Activated naive CD4-positive, alpha-beta T cell treated with anti-CD3 and anti-CD28 coated beads, Interleukin-2, amount 50 U/mL, for 72 hours (primary cell): Measurements from ENCODE around the gene ZBTB45. TPM values are rescaled to one million over a fixed set of nuclear protein-coding genes. Genes with fewer than 3 reads are reported as not detected.
"Not testable (repeated sequence)": the region's sequence is repeated elsewhere in the genome, so short reads cannot be mapped to it uniquely, and the experiment has no call there.

ENCODE experiments used
- ATAC-seq, 2 donors: fragments of 150-1000 bp; cut with Tn5 transposase; 2 replicates each; pipeline ENCODE4 v1.10.0; 2021; ENCODE audit warnings: mild to moderate bottlenecking in 2 of 2, moderate library complexity in 2 of 2
- DNase-seq, 2 donors: peaks; one replicate each; pipeline ENCODE4 v3.0.0; 2021 to 2022; ENCODE audit warnings: low spot score in 2 of 2
- H3K27ac Mint-ChIP-seq, 2 donors: one replicate each; pipeline ENCODE4 v1.8.0; 2022; ENCODE audit warnings: mild to moderate bottlenecking in 2 of 2, mixed read lengths in 2 of 2
- H3K36me3 Mint-ChIP-seq, 2 donors: one replicate each; pipeline ENCODE4 v1.8.0; 2022; ENCODE audit warnings: mixed read lengths in 2 of 2
- H3K9me3 Mint-ChIP-seq, 2 donors: one replicate each; pipeline ENCODE4 v1.8.0; 2022; ENCODE audit warnings: mixed read lengths in 2 of 2
- total RNA-seq, 2 donors: library from RNA; stranded (reverse); gene quantifications; one replicate each; pipeline ENCODE4 v1.2.3, GENCODE V29; 2022

Gene ZBTB45
- total RNA-seq, 2 donors from 2014 or later, result 7.9 to 12.2 TPM

GRCh38 chr19:58521651-58522050 lies 2.0 kb upstream of the ZBTB45 start:
- Mint-ChIP-seq H3K27ac (no peak overlapping the region), H3K36me3 (peaks cover 6% of the 10 kb centered on the region in 2 donors), H3K9me3 (no peaks in the 10 kb centered on the region)
- ATAC-seq, result no peak
- no peak for DNase-seq

- H3K36me3 Mint-ChIP-seq, result peaks cover 15% of the 10 kb centered on the region in 2 donors
- H3K9me3 Mint-ChIP-seq, result no peaks in the 10 kb centered on the region
- DNase-seq, result no peak
- H3K27ac Mint-ChIP-seq, result peak overlapping the region; percentile 95 to 99
- ATAC-seq, result no peak
Observed at GRCh38 chr19:58520257-58520599, 618 bp upstream of the ZBTB45 start.

GRCh38 chr19:58519087-58519354 lies 589 bp downstream of the ZBTB45 start:
- H3K36me3 Mint-ChIP-seq, result peaks cover 16% of the 10 kb centered on the region in 2 donors
- no peaks in the 10 kb centered on the region for H3K9me3 Mint-ChIP-seq
- H3K27ac Mint-ChIP-seq, result peak overlapping the region; percentile 95 to 99
- peak; percentile 9 to 21 for ATAC-seq
- peak in 1 of 2 donors; percentile 50 for DNase-seq

DNA sequence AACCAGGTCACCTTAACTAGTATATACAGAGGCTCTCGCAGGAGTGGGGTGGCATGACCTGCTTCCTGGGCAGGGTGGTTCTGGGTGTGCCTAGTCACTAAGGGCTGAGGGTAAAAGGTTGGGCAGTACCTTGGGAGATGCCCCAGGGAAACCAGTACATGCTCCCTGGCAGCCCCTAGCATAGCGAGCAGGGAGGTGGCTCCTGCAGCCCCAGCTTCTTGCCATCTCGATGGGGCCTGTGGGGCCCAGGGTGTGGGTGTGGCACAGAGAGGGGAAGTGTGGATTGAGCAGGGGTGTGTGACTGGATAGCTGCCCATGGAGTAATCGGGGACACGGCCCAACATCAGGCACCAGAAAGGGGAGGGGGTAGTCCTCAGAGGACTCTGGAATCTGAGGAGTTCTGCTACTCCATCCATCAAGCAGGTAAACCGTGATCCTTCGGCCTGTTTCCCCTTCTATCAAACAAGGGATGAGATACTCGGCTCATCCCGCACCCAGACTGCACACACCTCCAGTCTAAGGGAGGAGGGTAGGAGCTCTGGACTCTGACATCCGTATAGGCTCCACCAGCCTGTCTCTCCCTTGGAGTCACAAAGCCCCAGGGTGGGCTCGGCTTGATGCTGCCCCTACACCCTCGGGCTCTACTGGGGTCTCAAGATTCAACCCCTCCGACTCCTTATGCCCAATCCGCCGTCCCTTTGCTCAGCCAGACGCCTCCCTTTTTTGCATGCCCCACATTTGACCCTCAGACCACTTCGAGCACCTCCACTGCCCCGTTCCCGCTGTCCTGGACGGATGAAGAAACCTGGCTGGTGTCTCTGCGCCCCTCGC lies 1.1 kb downstream of the ZBTB45 start:
- ATAC-seq, result no peak
- Mint-ChIP-seq H3K36me3 (peaks cover 16% of the 10 kb centered on the region in 2 donors), H3K9me3 (no peaks in the 10 kb centered on the region), H3K27ac (peak overlapping the region; percentile 95 to 99)
- DNase-seq, result no peak

DNA sequence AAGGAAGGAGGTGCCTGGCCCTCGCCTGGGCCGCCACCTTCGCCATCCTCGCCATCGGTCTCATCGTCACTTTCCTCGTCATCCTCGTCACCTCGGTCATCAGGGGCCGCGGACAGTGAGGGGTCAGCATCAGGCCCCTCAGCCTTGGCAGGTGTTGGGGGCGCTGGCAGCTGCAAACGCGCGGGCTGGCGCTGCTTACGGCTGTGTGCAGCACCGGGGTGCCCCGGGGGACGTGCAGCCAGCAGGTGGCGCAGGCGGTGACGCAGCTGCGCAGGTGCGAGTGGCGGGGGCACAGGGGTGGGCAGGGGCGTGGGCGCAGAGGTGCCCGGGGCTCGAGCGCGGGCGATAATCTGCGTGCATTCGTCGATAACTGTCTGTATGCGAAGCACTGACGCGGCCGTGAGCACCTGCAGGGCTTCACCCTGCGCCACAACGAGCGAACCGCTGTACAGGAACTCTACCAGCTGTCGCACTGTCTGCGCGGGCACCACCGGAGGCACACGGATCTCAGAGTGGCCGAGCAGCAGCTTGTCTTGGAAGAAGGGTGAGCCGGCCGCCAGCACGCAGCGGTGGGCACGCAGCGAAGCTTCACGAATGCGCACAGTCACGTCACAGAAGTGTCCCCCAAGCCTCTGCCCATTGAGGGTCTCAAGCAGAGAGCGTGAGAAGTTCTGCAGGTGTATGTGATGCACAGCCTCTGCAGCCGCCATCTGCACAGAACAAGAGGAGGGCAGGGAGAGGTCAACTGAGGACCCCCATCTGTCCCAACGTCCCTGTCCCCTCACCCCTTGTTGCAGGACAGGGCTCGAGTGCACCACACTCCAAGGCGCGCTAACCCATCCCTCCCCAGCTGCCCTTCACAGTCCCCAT lies 2.4 kb downstream of the ZBTB45 start:
- no peak for ATAC-seq
- Mint-ChIP-seq H3K36me3 (peaks cover 16% of the 10 kb centered on the region in 2 donors), H3K9me3 (no peaks in the 10 kb centered on the region), H3K27ac (no peak overlapping the region)
- peak in 1 of 2 donors; percentile 29 for DNase-seq

DNA sequence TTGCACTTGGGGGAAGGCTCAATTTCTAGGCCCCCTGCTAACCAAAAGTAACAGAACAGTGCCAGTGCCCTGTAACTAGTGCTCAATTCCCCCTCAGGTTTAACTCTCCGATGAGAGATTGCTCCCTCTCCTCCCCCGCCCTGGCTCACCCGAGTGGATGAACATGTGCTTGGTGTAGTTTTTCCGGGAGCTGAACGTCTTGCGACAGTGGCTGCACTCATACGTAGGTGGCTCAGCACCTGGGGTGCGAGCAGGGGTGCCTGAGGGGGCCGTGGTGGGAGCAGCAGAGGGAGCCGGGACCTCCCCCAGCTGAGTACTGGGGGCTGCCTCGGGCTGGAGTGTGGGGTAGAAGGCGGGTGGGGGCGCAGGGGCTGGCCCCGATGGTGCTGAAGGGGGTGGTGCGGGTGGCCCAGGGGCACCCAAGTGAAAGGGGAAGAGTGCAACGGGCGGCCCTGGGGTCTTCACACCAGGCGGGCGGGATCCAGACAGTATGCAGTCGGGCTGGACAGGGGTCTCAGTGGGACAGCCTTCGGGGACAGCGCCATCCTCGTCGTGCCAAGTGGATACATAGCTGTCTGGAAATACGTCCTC lies 3.3 kb downstream of the ZBTB45 start:
- Mint-ChIP-seq H3K27ac (peak overlapping the region in 1 of 2 donors; percentile 89), H3K36me3 (peaks cover 16% of the 10 kb centered on the region in 2 donors)

DNA sequence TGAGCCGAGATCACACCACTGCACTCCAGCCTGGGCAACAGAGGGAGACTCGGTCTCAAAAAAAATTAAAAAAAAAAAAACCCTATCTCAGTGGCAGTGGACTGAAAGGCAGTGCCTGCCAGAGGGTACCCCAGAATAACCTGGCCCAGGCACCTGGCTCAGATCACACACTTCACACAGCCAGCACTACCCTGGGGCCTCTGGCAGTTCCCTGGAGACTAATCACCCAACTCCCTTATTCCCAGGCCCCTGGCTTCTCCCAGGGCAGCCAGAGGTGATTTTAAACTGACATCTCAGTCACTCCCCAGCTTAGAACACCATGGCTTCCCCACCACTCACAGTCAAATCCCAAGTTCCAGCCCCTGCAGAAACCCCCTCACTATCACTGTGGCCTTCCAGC lies 4.4 kb downstream of the ZBTB45 start:
- Mint-ChIP-seq H3K9me3 (no peaks in the 10 kb centered on the region), H3K27ac (peak overlapping the region; percentile 89 to 95), H3K36me3 (peaks cover 16% of the 10 kb centered on the region in 2 donors)
- ATAC-seq (no peak), DNase-seq (no peak)

More for the DNA sequence above, 3.3 kb downstream of the ZBTB45 start:
- no peaks in the 10 kb centered on the region for H3K9me3 Mint-ChIP-seq
- no peak for DNase-seq
- ATAC-seq, result no peak

- Mint-ChIP-seq H3K36me3 (peaks cover 16% of the 10 kb centered on the region in 2 donors), H3K9me3 (no peaks in the 10 kb centered on the region), H3K27ac (peak overlapping the region; percentile 88 to 89)
- DNase-seq (no peak), ATAC-seq (no peak)
Observed at GRCh38 chr19:58514564-58515022, 5.0 kb downstream of the ZBTB45 start.

GRCh38 chr19:58513694-58514563 lies 5.7 kb downstream of the ZBTB45 start:
- H3K27ac Mint-ChIP-seq, result peak overlapping the region; percentile 89 to 92
- DNase-seq (peak; percentile 97 to 100), ATAC-seq (peak; percentile 93)
- H3K9me3 Mint-ChIP-seq, result no peaks in the 10 kb centered on the region
- peaks cover 12 to 13% of the 10 kb centered on the region in 2 donors for H3K36me3 Mint-ChIP-seq

- H3K27ac Mint-ChIP-seq, result peak overlapping the region; percentile 87 to 89
- H3K36me3 Mint-ChIP-seq, result peaks cover 9 to 10% of the 10 kb centered on the region in 2 donors
- no peaks in the 10 kb centered on the region for H3K9me3 Mint-ChIP-seq
- no peak for DNase-seq
- ATAC-seq, result peak; percentile 1 to 3
Observed at GRCh38 chr19:58513213-58513693, 6.4 kb downstream of the ZBTB45 start.

GRCh38 chr19:58511353-58512208 lies 8.0 kb downstream of the ZBTB45 start, which contains the start of gene SLC27A5:
TSS of gene SLC27A5 (minus strand) at chr19:58511992. CDS start at chr19:58511955, 37 bp downstream.
- no peak for ATAC-seq
- no peak for DNase-seq
- H3K27ac Mint-ChIP-seq, result peak within 1 kb of the TSS; percentile 55 to 89
- H3K36me3 Mint-ChIP-seq, result peaks cover 19% of the 10 kb centered on the region in 2 donors
- peaks cover 0 to 3% of the 10 kb centered on the region in 2 donors for H3K9me3 Mint-ChIP-seq

DNA sequence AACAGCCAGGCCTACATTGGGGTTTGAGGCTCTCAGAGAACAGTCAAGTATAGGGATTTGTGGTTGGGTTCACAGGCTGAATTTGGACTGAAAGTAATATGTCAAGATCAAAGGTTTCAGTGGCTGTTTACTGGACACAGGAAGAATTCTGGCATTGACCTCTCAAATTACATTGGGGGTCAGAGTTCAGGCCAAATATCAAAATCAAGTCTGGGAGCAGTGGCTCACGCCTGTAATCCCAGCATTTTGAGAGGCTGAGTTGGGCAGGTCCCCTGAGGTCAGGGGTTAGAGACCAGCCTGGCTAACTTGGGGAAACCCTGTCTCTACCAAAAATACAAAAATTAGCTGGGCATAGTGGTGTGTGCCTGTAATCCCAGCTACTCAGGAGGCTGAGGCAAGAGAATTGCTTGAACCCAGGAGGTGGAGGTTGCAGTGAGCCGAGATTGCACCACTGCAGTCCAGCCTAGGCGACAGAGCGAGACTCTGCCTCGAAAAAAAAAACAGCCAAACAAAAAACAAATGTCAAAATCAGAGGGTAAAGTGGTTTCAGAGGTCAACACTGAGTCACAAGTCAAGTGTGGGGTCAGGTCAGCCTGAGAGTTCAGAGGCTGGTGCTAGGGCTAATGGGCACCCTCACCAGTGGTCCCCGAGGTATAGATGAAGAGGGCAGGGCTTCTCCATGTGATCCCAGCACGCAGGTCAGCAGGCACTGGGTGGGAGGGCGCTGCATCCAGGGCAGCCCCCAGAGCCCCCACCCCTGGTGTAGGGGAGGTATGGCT lies 9.3 kb downstream of the ZBTB45 start:
- H3K27ac Mint-ChIP-seq, result peak overlapping the region in 1 of 2 donors; percentile 70
- ATAC-seq, result no peak
- H3K36me3 Mint-ChIP-seq, result peaks cover 11% of the 10 kb centered on the region in 2 donors
- peaks cover 0 to 3% of the 10 kb centered on the region in 2 donors for H3K9me3 Mint-ChIP-seq
- DNase-seq, result no peak

DNA sequence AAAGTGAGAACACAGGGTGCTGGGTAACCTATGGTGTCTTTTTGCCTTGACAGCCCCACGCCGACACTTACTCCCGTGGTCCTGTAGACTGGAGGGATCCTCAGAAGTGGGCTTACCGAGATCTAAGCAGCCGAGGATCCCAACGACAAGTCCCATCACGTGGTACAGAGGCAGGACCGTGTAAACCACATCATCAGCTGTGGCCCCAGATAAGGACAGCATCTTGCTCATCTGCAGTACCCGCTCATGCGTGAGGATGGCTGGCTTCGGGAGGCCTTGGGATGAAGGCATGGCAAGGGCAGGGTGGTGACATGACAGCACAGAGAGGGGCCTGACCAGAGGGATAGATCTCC lies 9.9 kb downstream of the ZBTB45 start:
- peaks cover 0 to 3% of the 10 kb centered on the region in 2 donors for H3K9me3 Mint-ChIP-seq
- no peak for ATAC-seq

DNA sequence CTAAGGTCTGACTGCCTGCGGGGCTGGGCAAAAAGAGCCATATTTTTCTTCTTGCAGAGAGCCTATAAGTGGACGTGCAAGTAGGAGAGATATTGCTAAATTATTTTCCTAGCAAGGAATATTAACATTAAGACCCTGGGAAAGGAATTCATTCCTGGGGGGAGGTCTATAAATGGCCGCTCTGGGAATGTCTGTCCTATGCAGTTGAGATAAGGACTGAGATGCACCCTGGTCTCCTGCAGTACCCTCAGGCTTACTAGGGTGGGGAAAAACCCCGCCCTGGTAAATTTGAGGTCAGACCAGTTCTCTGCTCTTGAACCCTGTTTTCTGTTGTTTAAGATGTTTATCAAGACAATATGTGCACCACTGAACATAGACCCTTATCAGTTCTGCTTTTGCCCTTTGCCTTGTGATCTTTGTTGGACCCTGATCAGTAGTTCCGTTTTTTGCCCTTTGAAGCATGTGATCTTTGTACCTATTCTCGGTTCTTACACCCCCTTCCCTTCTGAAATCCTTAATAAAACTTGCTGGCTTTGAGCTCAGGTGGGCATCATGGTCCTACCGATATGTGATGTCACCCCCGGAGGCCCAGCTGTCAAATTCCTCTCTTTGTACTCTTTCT lies 11.9 kb downstream of the ZBTB45 start:
- not testable (repeated sequence) for DNase-seq, ATAC-seq, H3K9me3 Mint-ChIP-seq
- peak overlapping the region; percentile 30 to 48 for H3K27ac Mint-ChIP-seq
- peaks cover 10% of the 10 kb centered on the region in 2 donors for H3K36me3 Mint-ChIP-seq

More for the DNA sequence above, 9.9 kb downstream of the ZBTB45 start:
- no peak for DNase-seq
- Mint-ChIP-seq H3K36me3 (peaks cover 10% of the 10 kb centered on the region in 2 donors), H3K27ac (no peak overlapping the region)
